G401 (cell line): ENCODE measurements around the gene SYPL2. TPM values are rescaled to one million over a fixed set of nuclear protein-coding genes. Genes with fewer than 3 reads are reported as not detected.

Experiments
- DNase-seq: peaks from one replicate; pipeline ENCODE4 v3.0.0-alpha.2; 2015; ENCODE audit warnings: low spot score
- in situ Hi-C: cut with HindIII; loops from 2 replicates; pipeline ENCODE4 v1.10.0; 2016; ENCODE audit warnings: low sequenced_read_pairs, mixed read lengths
- total RNA-seq: library from RNA; depleted of rRNA; stranded (reverse); fragments of >200 nt; shearing (Covaris generic); gene quantifications from 2 replicates; pipeline ENCODE4 v1.2.3, GENCODE V29; 2014

SYPL2 gene
- total RNA-seq, 1 experiment from 2014 or later, result not detected

DNA sequence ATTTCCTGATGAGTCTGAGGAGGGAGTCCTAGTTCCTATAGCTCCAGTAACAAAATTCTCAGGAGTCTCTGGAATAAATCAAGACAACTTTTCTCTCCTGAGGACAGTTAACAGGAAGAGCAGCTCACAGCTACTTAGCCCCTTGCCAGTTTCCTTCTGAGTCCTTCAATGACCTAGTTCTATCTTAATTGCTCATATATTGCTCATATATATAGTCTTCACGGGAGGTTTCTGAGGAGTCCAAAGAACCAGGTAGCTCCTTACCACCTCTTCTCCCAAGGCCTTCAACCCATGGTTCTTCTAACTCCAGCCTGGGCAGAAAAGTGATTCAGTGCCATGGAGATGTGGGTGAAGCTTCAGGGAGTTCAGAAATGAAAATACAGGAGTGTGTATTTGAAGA lies 38.6 kb downstream of the SYPL2 start:
- in situ Hi-C loops, result no loop called here

DNA sequence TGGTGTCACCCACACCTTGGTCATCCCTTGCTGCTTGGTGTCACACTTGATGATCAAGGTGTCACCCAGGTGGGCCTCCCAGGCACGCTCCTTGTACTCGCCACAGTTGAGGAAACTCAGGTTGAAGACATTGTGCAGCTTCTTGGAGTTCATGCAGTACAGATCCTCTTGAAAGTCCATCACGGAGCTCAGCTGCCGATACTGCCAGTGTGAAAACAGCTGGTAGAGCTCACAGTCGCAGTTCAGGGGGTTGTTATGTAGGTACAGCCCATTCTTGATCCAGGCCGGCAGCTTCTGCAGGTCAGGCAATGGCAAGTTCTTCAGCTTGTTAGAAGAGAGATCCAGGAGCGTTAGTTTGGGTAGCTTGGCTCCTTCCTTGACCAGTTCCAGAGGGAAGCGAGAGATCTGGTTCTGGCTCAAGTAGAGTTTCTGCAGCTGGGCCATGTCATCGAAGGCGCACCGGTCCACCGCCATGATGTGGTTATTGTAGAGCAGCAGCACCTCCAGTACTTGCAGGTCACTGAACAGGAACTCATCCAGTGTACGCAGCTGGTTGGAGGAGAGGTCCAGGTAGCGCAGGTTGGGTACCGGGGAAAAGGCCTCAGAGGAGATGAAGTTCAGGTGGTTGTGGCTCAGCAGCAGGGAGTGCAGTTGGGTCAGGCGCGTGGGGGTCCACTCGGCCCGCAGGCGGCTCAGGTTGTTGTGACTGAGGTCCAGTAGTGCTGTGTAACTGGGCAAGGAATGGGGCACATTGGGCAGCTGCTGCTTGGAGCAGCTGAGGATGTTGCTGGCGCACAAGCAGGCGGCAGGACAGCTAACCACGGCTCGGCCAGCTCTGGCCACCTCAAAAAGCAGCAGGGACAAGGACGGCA lies 41.9 kb downstream of the SYPL2 start:
- in situ Hi-C loops, result no loop called here
- DNase-seq, result no peak

More for the DNA sequence above, 38.6 kb downstream of the SYPL2 start:
- DNase-seq, result no peak

DNA sequence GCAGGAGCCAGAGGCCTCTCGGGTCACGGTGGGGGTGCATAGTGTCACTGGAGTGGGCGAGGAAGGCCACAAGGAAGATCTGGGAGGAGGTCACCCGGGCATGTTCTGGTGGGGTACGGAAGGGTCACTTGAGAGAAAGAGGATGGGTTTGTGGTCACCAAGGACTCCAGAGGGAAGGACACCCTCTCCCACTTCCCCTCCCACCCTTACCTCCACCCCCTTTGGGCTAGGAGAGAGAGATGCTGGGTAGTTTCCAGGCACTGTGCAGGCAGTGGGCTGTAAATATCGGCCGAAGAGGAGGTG lies 42.5 kb downstream of the SYPL2 start:
- in situ Hi-C loops, result no loop called here
- DNase-seq, result no peak

- peak; percentile 53 for DNase-seq
- in situ Hi-C loops, result no loop called here
Observed at GRCh38 chr1:109509176-109510134, 43.1 kb downstream of the SYPL2 start, which contains the start of gene AMIGO1. Gene AMIGO1, minus strand, starts transcription at chr1:109509727. Its CDS starts 815 bp downstream, at chr1:109508912.

- DNase-seq, result no peak
- in situ Hi-C loops, result no loop called here
Observed at GRCh38 chr1:109513110-109513710, 46.9 kb downstream of the SYPL2 start.

GRCh38 chr1:109514846-109515245 lies 48.5 kb downstream of the SYPL2 start:
- no peak for DNase-seq
- in situ Hi-C loops, result no loop called here

DNA sequence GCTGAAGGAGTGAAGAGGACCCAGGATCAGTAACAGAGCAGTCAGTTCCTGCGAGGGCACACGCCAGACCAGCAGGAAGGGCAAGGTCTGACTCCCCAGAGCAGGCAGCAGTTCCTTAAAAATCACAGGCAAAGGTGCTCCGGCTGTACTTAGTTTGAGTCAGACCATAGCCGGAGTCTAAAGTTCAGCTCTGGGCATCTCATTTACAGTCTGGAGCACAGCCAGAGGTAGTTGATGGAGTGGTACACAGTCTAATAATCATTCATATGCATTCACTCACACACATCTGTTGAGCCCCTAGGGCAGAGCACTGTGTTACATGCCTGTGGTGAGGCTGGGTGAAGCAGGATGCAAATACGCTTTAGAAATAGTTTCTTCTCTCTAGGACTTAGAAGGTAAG lies 50.5 kb downstream of the SYPL2 start:
- DNase-seq, result no peak
- in situ Hi-C loops, result no loop called here

GRCh38 chr1:109517337-109517736 lies 51.0 kb downstream of the SYPL2 start:
- in situ Hi-C loops, result no loop called here
- no peak for DNase-seq

GRCh38 chr1:109521002-109521951 lies 54.9 kb downstream of the SYPL2 start:
- no peak for DNase-seq
- in situ Hi-C loops, result no loop called here

DNA sequence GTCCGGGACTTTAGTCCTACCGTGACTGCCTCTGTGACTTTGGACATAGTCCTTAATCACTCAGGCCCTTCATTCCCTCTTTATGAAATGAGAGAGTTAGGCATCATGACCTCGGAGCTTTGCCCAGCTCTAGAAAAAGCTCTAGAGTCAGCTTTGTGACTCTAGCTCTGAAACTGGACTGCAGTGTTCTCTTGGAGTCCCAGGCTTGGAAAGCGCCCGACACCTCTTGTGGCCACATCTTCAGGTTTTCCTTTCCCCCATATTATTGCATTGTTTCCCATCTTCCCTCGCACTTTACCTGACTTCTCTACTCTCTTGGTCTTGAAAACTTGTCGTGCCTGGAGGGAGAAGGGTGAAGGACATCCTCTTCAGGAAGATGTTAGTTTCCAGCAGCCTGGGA lies 55.7 kb downstream of the SYPL2 start:
- in situ Hi-C loops, result no loop called here
- DNase-seq, result no peak

- peak; percentile 85 for DNase-seq
- in situ Hi-C loops, result no loop called here
Observed at GRCh38 chr1:109523706-109524105, 57.4 kb downstream of the SYPL2 start.

DNA sequence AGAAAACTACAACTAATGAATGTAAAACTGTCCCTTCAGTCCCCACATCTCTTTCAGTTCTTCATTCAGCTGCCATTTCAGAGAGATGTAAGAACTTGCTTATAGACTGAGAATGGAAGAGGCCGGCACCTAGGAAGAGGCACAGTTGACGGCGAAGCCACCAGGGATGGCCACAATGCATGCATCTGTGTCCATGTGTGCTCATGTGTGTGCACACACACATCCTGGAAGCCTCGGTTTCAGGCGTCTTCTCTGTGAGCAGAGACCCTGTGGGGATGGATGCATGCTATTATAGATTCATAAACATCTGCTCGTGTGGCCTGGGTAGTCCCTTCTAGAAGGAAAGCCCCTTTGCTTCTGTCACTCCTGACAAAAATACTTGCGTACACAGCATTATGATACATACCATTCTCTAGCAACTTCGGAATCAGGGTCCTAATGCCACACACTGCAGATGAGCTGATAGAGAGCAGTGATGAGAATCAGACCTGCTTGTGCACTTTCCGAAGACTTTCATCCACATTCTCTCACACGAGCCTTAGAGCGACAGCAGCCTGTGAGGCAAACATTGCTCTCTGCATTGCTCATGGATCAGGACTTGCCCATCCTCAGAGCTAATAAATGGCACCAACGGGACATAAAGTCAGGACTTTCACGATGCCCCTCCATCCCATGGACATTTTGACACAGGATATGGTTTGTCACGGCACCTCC lies 60.9 kb downstream of the SYPL2 start:
- in situ Hi-C loops, result no loop called here
- DNase-seq, result no peak

DNA sequence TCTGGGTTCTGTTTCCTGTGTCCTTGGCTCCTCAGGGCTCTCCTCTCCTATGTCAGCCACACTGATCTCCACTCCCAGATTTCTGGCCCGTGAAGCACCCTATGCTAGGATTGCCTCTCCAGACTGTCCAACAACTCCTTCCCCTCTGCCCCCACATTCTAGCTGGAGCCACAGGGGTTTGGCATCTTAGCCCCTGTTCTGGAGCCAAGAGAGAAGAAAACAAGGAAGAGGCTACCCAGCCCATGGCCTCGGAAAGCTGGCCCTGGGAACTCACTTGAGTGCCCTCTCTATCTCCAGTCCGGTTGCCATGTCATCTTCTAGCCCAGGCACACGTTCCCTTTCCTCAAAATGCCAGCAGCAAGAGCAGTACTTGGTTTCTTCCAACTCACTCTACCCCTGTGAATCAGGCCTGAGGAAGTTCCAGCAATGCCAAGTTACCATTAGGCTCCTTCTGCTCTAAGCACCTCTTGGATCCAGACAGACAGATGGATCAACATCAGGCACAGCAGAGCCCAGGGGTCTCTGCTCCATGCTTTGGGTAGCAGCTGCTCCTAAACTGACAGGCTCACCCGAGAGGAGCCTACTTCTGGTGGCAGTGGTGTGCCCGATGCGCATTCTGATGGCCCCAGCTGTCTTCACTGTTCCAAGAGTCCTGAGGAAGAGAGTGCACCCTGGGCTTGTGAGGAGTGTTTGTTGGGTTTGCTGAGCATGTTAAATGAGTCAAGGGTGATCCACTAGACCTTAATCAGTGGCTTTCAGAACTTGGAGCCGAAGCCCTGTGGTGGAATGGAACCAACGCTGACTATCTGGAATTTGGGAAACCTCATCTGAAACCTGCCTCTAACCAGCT lies 61.7 kb downstream of the SYPL2 start:
- DNase-seq, result no peak
- in situ Hi-C loops, result no loop called here

DNA sequence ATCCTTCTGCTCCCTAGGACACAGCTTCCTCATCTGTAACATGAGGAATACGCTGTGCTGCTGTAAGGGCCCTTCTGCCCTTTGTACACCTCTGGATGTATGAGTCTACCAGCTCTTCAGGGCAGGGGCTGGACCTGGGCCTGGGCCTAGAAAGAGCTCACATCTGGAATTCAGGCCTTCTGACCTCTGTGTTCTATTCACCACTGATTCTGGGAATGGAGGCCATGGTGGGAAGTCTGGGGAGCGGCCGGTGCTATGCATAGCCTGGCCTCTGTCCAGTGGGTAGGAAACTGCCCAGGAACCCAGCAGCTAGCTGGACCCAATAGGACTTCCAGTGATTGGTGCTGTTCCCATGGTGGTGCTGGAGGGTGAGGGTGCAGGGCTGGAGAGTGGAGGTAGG lies 62.4 kb downstream of the SYPL2 start:
- in situ Hi-C loops, result no loop called here
- DNase-seq, result no peak

GRCh38 chr1:109529881-109530456 lies 63.6 kb downstream of the SYPL2 start:
- in situ Hi-C loops, result no loop called here
- DNase-seq, result no peak

- in situ Hi-C loops, result no loop called here
- peak; percentile 66 for DNase-seq
Observed at GRCh38 chr1:109530457-109531087, 64.2 kb downstream of the SYPL2 start.
